Endometrium (tissue), 2 donors: ENCODE measurements around the gene HBB.

Experiments used
- FAIRE-seq: peaks from 2 replicates; lab custom pipeline; 2012; peaks lifted over from hg19 to GRCh38; lab: Jason Lieb, UNC
- donor health status: control.
- donor health status: control.

HBB gene

GRCh38 chr11:5227681-5228080 is 810 bp upstream of the HBB start:
- no peak for FAIRE-seq

GRCh38 chr11:5225480-5225871 is 1.4 kb downstream of the HBB start:
- FAIRE-seq, result no peak

- no peak for FAIRE-seq
These were observed 2.1 kb downstream of the HBB start for GRCh38 chr11:5224538-5225479.

GRCh38 chr11:5223686-5224085 is 3.2 kb downstream of the HBB start:
- FAIRE-seq, result no peak

GRCh38 chr11:5223146-5223545 is 3.7 kb downstream of the HBB start:
- no peak for FAIRE-seq

GRCh38 chr11:5210376-5210885 is 16.4 kb downstream of the HBB start:
- FAIRE-seq, result no peak

GRCh38 chr11:5204787-5205186 is 22.1 kb downstream of the HBB start:
- FAIRE-seq, result no peak

- FAIRE-seq, result no peak
These were observed 23.5 kb downstream of the HBB start for GRCh38 chr11:5203366-5203765.

- FAIRE-seq, result no peak
These were observed 26.3 kb downstream of the HBB start, which contains the start of gene OR51V1 for GRCh38 chr11:5200582-5200981. OR51V1 (minus strand) TSS chr11:5200682; CDS start chr11:5200682, 0 bp downstream.

- FAIRE-seq, result no peak
These were observed 28.6 kb downstream of the HBB start for GRCh38 chr11:5198285-5198684.

- no peak for FAIRE-seq
These were observed 29.3 kb downstream of the HBB start for GRCh38 chr11:5197536-5197935.

GRCh38 chr11:5196731-5197130 is 30.1 kb downstream of the HBB start:
- no peak for FAIRE-seq

- no peak for FAIRE-seq
These were observed 30.8 kb downstream of the HBB start for GRCh38 chr11:5196067-5196466.

- no peak for FAIRE-seq
These were observed 34.1 kb downstream of the HBB start for GRCh38 chr11:5192738-5193137.

- no peak for FAIRE-seq
These were observed 38.7 kb downstream of the HBB start for GRCh38 chr11:5188201-5188600.

- FAIRE-seq, result no peak
These were observed 48.6 kb downstream of the HBB start for GRCh38 chr11:5178046-5178837.
